ENCODE data around the gene OR2T5.
"Not testable (repeated sequence)": the region's sequence is repeated elsewhere in the genome, so short reads cannot be mapped to it uniquely, and the experiment has no call there.

Gene OR2T5

GRCh38 chr1:248507773-248508172 lies 19.4 kb downstream of the OR2T5 start, which contains the start of gene OR2G6:
Gene OR2G6, plus strand, starts transcription at chr1:248508073. Its CDS starts 13,574 bp downstream, at chr1:248521647.
- not testable (repeated sequence) for DNase-seq

- DNase-seq = not testable (repeated sequence)
Measured at GRCh38 chr1:248510217-248510616, 21.8 kb downstream of the OR2T5 start.

GRCh38 chr1:248521856-248522255 lies 33.5 kb downstream of the OR2T5 start:
- no peak for DNase-seq

GRCh38 chr1:248537449-248537848 lies 49.1 kb downstream of the OR2T5 start:
- DNase-seq = not testable (repeated sequence)

Measured in NCI-H524 (cell line).